ENCODE data around the gene TRIM47. TPM values are rescaled to one million over a fixed set of nuclear protein-coding genes. Genes with fewer than 3 reads are reported as not detected.

Gene TRIM47
- total RNA-seq, 2 donors from 2014 or later = 33.7 to 71.5 TPM

DNA sequence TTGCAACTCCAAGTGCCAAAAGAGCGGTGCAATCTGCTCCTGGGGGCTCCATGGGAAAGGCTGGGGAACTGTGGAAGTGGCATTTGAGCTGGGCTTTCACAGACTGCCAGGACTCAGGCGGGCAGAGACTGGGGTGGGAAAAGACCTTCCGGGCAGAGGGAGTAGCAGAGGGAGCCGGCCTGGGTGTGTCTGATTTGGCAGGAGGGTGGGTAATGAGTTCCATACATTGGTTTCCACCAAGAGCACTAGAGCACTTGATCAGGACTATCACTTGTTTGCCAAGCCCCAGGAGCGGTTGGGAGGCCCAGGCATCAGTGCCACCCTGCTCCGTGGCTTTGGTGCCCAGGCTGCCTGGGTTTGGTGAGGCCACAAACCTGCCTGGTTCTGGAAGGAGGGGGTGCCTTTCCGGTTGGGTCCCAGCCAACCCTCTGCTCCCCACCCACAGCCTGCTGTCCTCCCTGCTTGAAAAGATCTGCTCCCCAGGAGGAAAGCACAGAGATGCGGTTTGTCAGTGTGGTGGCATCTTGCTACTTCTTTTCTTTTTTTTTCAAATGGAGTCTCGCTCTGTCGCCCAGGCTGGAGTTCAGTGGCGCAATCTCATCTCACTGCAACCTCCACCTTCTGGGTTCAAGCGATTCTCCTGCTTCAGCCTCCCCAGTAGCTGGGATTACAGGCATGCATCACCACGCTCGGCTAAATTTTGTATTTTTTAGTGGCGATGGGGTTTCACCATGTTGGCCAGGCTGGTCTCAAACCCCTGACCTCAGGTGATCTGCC, 3.5 kb upstream of the TRIM47 start:
- Histone ChIP-seq H3K4me3 (no peak overlapping the region), H3K27me3 (no peaks in the 10 kb centered on the region), H3K9me3 (no peaks in the 10 kb centered on the region), H3K27ac (no peak overlapping the region), H3K36me3 (no peaks in the 10 kb centered on the region), H3K4me1 (peaks cover 2% of the 10 kb centered on the region), H3K9ac (ENCODE audit: low read depth in 2 of 2, low read length in 2 of 2) (no peak overlapping the region)
- TF ChIP-seq, protein P1, sequence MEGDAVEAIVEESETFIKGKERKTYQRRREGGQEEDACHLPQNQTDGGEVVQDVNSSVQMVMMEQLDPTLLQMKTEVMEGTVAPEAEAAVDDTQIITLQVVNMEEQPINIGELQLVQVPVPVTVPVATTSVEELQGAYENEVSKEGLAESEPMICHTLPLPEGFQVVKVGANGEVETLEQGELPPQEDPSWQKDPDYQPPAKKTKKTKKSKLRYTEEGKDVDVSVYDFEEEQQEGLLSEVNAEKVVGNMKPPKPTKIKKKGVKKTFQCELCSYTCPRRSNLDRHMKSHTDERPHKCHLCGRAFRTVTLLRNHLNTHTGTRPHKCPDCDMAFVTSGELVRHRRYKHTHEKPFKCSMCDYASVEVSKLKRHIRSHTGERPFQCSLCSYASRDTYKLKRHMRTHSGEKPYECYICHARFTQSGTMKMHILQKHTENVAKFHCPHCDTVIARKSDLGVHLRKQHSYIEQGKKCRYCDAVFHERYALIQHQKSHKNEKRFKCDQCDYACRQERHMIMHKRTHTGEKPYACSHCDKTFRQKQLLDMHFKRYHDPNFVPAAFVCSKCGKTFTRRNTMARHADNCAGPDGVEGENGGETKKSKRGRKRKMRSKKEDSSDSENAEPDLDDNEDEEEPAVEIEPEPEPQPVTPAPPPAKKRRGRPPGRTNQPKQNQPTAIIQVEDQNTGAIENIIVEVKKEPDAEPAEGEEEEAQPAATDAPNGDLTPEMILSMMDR (IDR thresholded peaks at IDR 0.05) = no peak
- intact Hi-C loops (cut with DNase I) = no loop called here
- DNase-seq = no peak

GRCh38 chr17:75880266-75880665, 1.9 kb upstream of the TRIM47 start:
- H3K4me1 ChIP-seq = peaks cover 12% of the 10 kb centered on the region
- no peaks in the 10 kb centered on the region for H3K36me3 ChIP-seq
- TF ChIP-seq, protein P1 (IDR thresholded peaks at IDR 0.05) = no peak
- no peaks in the 10 kb centered on the region for H3K9me3 ChIP-seq
- no peak overlapping the region for H3K27ac ChIP-seq
- DNase-seq = no peak
- intact Hi-C loops (cut with DNase I) = no loop called here
- no peak overlapping the region for H3K4me3 ChIP-seq
- H3K27me3 ChIP-seq = no peaks in the 10 kb centered on the region
- no peak overlapping the region for H3K9ac ChIP-seq (ENCODE audit: low read depth in 2 of 2, low read length in 2 of 2)

- H3K27ac ChIP-seq = peak overlapping the region; percentile 98
- H3K36me3 ChIP-seq = peaks cover 5% of the 10 kb centered on the region
- H3K9ac ChIP-seq (ENCODE audit: low read depth in 2 of 2, low read length in 2 of 2) = peak overlapping the region; percentile 89 to 93
- TF ChIP-seq, protein P1 (IDR thresholded peaks at IDR 0.05) = peak; percentile 33
- peak overlapping the region; percentile 71 for H3K4me3 ChIP-seq
- H3K27me3 ChIP-seq = no peaks in the 10 kb centered on the region
- peaks cover 13% of the 10 kb centered on the region for H3K4me1 ChIP-seq
- H3K9me3 ChIP-seq = no peaks in the 10 kb centered on the region
- peak; percentile 81 for DNase-seq
- intact Hi-C loops (cut with DNase I) = no loop called here
Measured at GRCh38 chr17:75877752-75878173, 618 bp downstream of the TRIM47 start.

DNA sequence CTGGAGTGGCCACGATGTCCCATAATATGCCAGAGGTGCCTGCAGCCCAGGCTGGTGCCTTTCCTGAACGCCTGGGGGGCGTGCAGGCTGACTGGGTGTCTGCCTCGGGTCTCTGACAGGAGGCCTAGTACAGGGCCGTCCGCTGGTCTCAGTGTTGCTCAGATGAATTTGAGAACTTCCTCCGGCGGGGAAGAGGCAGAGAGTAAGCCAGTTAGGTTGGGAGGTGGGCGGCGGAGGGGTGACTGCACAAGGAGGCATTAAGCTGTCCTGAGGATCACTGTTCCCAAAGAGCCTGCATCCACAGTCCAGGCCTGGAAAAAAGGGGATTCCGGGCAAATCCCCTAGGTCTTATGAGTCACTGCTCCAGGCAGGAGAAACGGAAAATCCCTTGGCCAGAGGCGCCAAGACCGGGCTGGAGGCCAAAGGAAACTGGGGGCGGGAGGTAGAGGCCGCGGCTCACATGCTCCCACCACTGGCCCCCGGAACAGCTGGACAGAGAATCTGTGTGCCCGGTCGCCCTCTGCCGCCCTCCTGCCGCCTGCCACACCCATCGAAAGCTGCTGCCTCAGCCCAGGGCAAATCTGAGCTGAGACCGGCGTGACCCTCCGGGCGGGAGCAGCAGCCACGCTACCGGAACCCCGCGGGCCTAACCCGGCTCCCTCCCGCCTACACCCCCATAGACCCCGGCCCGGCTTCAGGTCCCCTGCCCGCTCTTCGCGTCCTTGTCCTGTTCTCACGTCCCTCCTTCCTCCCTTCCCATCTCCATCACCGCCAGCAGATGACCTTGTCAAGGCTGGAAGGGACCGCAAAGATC, 1.2 kb downstream of the TRIM47 start:
- no peaks in the 10 kb centered on the region for H3K27me3 ChIP-seq
- peaks cover 5% of the 10 kb centered on the region for H3K36me3 ChIP-seq
- TF ChIP-seq, protein P1 (IDR thresholded peaks at IDR 0.05) = no peak
- no peaks in the 10 kb centered on the region for H3K9me3 ChIP-seq
- H3K27ac ChIP-seq = peak overlapping the region; percentile 98
- peak overlapping the region; percentile 71 for H3K4me3 ChIP-seq
- DNase-seq = peak; percentile 90
- intact Hi-C loops (cut with DNase I) = no loop called here
- H3K9ac ChIP-seq (ENCODE audit: low read depth in 2 of 2, low read length in 2 of 2) = peak overlapping the region; percentile 89 to 93
- peaks cover 19% of the 10 kb centered on the region for H3K4me1 ChIP-seq

GRCh38 chr17:75876190-75876937, 2.0 kb downstream of the TRIM47 start:
- peak overlapping the region; percentile 89 to 93 for H3K9ac ChIP-seq (ENCODE audit: low read depth in 2 of 2, low read length in 2 of 2)
- TF ChIP-seq, protein P1 (IDR thresholded peaks at IDR 0.05) = no peak
- no peaks in the 10 kb centered on the region for H3K27me3 ChIP-seq
- H3K36me3 ChIP-seq = peaks cover 5% of the 10 kb centered on the region
- H3K4me3 ChIP-seq = peak overlapping the region; percentile 71
- DNase-seq = peak; percentile 90
- no peaks in the 10 kb centered on the region for H3K9me3 ChIP-seq
- H3K4me1 ChIP-seq = peaks cover 19% of the 10 kb centered on the region
- peak overlapping the region; percentile 98 for H3K27ac ChIP-seq
- intact Hi-C loops (cut with DNase I) = no loop called here

All from colonic mucosa (tissue), 4 donors.